ENCODE data around the gene C20orf141.

C20orf141 gene

DNA sequence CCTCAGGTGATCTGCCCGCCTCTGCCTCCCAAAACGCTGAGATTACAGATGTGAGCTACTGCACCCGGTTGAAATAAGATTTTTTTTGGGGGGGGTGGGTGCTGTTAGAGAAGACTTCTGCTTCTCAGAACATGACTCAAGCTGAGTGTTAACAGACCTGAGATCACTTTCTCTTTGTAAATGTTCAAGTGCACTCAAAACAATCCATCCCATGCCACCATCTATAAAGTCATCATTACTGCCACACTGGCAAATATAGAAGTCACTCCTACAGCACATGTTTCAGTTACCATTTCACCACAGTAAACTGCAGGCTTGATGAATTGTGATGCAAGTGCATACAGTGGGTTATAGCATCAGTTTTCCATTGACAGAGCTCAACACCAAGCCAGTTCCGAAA lies 34.7 kb downstream of the C20orf141 start:
- no peak for DNase-seq (ENCODE audit: low spot score)

- no peak for DNase-seq (ENCODE audit: low spot score)
Measured at GRCh38 chr20:2851086-2851485, 36.3 kb downstream of the C20orf141 start.

GRCh38 chr20:2858591-2858990 lies 43.8 kb downstream of the C20orf141 start:
- DNase-seq (ENCODE audit: low spot score), result no peak

DNA sequence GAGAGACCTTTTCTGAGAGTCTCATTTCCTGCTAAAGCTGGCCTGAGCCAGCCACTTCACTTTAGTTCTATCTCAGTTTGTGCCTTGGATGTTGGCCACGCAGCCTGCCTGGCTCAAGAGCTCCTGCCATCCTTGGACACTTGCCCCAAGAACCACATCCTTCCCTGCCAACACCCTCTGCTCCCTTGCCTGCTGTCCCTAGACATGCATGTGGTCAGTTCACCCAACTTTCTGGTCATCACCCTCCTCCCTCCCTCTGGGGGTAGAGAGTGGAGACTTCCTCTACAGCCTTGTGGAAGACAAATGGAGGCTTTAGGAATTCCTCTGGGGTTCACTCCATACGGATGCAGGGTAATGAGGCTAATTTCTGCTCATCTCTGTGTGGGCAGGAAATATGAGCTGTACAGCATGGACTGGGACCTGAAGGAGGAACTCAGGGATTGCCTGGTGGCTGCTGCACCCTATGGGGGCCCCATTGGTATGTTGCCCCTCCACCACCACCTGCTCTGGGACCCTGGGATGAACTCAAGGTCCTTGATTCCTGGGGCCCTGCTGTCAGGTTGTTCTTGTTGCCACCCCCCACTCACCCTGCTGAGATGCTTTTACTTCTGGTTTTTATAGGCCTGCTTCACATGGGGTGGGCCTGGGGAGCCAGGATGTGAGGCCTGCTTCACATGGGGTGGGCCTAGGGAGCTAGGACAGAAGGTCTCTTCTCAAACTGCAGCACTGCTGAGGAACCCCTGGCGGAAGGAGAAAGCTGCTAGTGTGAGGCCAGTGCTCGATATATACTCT lies 44.7 kb downstream of the C20orf141 start:
- DNase-seq (ENCODE audit: low spot score), result no peak

DNA sequence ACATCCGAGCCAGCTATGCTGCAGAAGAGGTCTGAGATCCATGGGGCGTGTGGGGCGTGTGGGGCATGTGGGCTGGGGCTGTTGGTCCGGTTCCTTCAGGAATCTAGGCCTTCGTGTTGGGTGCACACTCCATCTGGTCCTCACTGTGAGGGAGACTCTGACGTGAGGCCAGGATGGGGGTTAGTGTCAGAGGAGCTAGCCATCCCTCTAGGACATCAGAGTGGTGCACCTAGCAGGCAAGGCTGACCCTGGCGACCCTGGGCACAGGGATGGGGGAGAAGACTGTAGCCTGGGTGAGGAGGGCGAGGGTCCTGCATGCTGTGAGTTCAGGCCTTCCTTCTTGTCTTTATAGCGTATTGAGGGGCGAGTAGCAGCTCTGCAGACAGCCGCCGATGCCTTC lies 49.8 kb downstream of the C20orf141 start:
- DNase-seq (ENCODE audit: low spot score), result no peak

DNA sequence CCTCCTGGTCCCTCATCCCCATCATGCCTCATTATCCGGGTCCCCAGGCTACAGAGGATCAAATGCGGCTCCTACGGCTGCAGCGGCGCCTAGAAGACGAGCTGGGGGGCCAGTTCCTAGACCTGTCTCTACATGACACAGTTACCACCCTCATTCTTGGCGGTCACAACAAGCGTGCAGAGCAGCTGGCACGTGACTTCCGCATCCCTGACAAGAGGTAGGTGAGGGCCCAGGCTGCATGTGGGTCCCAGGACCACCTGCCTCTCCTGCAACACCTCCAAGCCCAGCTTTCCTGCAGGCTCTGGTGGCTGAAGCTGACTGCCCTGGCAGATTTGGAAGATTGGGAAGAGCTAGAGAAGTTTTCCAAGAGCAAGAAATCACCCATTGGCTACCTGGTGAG lies 50.3 kb downstream of the C20orf141 start:
- no peak for DNase-seq (ENCODE audit: low spot score)

All from RKO (cell line).